Cortex of kidney (tissue), 1 donor: ENCODE results near the gene STIM1.

Source experiments
- DNase-seq: peaks from one replicate; lab custom pipeline; 2025; lab: John Stamatoyannopoulos, UW

STIM1 gene

DNA sequence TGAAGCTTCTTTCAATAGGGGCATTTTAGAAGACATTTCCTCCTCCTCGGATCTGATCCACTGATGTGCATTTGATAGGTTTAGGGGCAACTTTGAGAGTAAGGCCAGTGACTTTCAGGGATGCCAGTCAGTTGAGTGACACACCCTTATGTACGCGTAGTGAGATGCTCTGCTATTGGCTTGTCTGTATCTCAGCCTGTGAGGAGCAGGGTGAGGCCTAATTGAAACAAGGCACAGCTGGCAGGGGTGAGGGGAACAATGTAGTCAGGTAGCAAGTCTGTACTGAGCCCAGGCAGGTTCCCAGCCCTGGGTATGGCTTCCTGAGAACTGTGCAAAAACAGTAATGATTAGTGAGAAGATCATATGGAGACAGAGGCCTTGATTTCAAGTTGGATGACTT, 61.5 kb downstream of the STIM1 start:
- no peak for DNase-seq

DNA sequence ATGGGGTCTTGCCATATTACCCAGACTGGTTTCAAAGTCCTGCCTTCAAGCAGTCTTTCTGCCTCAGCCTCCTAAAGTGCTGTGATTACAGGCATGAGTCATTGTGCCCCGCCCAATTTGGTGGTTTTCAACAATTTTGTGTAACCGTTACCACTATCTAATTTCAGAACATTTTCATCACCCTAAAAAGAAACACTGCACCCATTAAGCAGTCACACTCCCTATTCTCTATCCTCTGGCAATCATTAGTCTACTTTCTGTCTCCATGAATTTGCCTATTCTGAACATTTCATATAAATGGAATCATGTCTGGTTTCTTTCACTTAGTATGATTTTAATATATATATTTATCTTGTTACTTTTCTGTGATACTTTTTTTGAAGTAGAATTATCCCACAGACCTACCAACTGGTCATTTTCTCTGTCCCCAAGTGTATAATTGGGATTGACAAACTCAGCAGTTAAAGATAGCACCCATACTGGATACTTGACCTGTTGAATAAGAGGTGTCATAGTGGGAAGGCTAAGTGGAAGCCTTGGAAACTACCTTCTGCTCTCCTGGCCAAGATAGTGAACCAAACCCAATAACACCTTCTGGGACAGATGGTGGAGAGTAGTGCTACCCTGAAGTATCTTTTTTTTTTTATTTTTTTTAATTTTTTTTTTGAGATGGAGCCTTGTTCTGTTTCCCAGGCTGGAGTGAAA, 64.8 kb downstream of the STIM1 start:
- no peak for DNase-seq

DNA sequence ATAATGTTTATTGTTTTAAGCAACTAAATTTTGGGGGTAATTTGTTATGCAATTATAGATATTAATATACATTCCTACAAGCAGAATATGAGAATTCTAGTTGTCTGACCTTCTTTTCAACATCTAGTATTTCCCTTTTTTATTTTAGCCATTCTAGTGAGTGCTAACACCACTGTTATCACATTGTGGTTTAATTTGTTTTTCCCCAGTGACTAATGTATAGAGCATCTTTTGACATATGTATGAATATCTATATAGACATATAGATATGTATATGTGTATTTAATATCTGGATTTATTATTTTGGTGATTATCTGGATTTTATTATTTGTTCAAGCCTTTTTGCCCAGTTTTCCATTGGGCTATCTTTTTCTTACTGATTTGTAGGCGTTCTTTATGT, 66.6 kb downstream of the STIM1 start:
- no peak for DNase-seq

DNA sequence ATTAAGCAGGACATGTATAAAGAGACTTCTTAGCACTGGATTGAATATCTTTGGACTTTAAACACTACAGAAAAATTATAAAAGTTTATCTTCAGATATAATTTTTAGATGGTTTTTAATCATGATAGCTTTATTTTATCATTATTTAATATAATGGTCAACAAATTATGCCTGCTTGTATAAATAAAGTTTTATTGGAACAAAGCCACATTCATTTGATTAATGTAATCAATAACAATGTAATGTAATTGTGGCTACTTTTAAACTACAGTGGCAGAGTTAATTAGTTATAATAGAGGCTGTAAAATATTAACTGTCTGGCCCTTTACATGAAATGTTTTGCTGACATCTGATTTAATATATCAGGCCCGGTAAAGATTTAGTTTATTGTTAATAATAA, 70.0 kb downstream of the STIM1 start:
- DNase-seq, result no peak

DNA sequence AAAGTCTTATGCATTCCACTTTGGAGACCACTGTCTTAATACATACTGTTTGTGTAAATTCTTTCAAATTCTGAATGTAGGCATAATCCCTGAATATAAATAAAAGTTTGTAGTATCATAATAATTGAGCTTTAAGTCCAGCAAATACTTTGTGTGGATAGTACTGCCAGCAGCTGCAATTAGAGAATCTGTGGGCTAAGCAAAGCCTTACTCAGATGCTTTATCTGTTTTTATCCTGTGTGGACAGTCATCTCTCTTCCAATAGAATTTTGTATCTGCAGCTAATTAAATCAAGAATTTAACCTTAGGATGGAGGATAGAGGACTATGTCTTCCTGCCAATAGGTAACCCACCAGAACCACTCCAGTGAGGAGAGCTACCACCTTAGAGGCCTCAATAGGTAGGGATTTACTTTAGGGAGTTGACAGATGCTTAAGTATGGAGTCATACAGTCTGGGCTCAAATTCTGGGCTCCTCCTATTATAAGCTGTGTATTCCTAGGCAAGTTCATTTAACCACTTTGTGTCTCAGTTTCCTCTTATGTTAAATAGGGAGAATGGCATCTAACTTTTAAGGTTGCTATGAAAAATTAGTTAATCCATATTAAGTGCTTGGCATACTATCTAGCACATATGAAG, 71.1 kb downstream of the STIM1 start:
- DNase-seq, result no peak

DNA sequence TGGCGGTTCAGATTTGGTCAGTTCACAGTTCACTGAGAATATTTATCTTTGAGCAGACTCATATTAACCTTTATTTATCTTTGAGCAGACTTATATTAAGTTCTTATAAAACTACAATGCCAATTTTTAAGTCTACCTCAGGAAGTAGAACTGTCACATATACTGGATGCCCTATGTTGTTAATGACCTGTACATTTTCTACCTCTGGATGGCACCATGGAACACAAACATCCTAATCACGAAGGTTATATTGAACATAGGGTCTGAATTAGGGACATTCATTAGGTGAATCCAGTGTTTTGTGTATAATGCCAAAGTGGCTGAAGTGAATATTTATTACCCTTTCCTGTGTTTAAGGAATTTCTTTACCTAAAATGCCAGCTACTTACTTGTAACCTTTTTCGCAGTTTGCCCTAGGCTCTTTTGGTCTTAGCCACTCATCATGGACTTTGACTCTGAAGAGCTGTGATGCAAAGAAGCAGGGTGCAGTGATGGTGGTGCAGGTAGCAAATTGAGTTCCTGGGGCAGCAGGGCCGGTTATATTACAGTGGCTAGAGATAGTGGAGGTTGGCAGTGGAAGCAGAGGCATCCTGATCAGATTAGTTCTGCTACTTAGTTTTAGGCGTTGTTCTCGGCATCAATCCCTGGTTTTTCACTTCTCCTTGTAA, 71.8 kb downstream of the STIM1 start:
- no peak for DNase-seq

DNA sequence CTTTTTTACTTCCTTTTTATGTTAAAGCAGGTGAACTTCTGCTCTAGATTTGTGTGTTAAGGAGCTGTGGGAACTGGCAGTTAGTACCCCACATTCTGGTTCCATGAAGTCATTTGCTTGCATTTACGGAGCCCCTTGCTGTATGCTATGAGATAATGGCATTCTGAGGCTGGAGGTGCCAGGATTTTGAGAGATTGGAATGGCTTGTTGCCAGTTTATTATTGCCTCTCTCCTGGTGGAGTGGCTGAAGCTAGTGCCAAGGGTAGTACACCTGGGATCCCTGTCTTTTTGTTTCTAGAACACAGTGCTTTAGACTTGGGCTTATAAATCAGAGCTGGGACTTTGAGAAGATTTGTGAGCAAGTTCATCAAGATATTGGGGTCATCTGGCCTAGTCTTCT, 73.8 kb downstream of the STIM1 start:
- no peak for DNase-seq

DNA sequence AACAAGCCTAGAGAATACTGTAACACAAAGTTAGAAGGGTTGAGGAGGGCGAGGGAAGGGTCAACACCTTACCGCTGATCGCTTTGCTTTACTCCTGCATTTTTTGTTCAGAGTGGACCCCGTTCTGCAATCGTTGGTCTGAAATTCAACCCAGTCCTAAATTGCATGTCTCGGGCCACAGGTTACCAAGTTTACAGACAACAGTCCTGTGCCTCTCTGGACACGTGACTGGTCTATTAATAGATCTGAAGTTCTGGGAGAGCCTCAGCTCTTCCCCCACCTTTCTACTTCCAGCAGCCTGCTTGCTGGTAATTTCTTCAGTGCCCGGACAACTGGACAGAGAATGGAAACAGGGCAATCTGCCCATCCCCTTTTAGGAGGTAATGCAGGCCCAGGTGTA, 74.2 kb downstream of the STIM1 start:
- DNase-seq, result no peak

DNA sequence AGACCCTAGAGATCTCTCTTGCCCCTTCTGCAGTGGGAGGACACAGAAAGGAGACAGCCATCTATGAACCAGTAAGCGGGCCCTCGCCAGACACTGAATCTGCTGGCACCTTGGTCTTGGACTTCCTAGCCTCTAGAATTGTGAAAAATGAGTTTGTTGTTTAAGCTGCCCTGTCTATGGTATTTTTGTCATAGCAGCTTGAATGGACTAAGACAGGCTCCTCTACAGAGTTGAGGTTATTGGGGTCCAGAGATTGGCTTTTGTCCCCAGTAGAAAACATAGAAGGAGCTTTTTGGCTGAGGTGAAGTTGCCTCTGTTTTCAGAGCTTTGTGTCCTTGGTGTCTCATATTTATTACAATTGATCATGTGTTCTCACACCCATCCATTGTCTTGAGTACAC, 77.2 kb downstream of the STIM1 start:
- no peak for DNase-seq

DNA sequence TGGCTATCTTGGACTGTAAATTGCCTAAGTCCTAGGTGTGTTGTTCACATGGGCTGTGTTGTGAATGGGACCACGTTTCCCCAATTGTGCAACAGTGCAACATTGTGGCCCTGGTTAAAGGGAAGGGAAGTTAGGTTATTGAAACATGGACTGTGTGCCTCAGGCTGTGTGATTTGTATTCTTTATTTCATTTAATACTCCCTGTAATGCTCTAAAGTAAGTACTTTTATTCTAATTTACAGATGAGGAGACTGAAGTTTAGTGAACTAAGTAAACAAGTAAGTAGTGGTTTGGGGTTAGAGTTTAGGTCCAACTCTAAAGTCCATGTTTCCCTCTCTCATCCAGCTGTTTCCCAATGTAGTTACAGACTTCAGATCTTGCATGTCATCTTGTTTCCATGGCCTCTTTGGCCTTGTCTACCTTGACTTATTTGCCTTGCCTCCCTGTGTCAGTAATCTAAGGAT, 77.7 kb downstream of the STIM1 start:
- no peak for DNase-seq

DNA sequence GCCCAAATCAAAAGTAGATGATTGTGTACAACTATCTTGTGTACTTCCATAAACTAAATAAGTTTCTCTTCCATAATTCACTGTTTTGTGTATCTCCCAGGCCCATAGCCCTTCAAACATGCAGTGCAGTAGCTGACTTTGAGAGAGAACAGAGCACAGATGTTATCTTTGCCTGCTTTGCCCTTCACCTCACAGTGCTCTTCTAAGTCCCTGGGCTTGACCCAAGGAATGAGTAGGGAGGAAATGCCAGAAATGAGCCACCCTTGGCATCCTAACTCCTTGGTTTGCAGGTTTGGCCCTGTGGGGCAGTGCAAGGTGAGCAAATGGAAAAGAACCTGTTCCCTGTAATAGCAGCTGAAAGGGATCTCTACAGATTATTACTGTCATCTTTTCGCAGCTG, 79.2 kb downstream of the STIM1 start:
- no peak for DNase-seq

DNA sequence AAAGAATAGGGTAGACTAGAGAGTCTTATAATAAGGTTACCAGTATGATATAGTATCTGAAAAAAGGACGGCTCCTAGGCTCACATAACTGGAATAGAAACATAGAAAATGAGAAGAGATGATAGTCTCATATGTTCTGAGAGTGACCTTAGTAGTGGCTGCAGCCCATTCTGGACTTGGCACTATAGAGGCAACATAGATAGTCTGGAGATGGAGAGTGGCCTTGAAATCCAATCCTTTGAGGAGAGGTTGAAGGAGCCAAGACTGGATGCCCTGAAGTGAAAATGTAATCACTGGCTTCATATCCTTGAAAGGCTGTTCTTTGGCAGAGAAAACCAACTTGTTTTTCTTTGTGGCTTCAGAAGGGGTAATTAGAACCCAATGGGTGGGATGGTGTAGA, 81.1 kb downstream of the STIM1 start:
- no peak for DNase-seq

DNA sequence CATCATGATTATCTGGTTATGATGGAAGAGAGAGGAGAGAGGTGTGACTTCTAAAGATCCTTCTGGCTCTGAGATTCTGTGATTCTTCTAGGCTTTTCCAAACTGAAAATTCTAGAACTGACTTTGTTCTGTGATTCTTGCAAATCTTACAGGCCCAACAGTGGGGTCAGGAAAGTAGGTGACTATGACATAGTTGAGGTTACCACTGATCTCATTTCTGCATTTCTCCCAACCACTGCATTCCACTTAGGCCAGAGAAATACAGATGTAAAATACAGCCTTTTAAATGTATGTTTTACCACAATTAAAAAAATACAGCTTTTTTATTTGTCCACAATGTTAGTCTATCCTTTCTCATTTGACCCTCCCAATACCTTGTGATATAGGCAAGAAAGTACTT, 83.7 kb downstream of the STIM1 start:
- DNase-seq, result no peak

DNA sequence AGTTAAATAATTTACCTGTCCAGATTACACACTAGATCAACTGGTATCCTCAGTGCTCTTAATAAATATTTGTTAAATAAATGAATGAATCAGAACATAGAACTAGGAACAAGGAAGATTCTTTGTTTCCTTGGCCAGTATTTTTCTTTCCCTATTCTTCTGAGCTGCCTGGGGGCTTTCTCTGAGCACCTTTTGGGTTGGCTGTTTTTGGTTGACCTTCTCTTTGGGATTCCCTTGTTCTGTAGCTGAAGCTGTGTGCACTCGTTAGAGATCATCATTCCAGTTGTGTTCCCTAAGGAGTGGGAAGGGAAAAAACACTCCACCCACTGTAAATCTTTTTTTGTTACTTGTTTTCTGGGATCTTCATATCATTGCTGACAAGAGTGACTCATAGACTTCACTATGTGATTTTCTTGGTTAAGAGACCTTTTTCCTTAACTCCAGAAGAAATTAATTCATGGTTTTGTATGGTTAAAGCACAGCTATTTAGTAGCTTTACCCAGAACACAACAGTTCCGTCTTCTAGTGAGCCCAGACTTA, 84.3 kb downstream of the STIM1 start:
- DNase-seq, result no peak

DNA sequence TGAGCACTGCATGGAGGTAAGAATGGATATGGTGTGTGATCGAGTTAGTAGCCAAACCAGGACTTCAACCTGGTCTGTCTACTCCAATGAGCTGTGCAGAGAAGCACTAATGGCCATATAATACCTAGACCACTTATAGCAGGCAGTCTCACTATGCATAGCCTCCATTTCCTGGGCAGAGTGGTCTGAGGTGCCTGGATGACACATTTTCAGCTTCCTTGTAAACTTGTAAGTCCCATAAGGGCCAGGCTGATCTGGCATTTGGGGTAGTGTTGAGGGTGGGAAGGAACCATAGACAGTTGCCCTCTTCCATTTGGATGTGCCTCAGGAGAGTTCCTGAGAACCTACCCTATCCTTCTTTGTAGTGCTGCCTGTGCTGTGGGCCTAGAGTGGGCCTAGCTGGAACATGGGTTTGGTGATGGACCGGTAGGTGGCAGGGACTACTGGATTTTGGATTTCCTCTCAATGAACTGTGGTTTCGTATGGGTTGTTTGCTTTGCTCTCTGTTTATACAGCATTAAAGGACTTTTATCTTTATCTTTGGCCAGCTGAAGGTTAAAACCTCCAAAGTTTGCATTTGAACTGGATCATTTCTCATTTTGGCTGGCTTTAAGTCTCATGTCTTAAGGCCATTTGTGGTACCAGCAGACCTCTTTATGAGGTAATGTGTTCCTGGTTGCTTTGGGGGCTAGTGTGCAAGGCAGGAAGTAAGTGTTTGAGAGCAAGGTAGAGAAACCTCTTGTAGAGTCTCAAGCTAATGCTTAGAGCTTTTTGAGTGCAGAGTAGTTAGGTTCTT, 86.9 kb downstream of the STIM1 start:
- DNase-seq, result no peak

DNA sequence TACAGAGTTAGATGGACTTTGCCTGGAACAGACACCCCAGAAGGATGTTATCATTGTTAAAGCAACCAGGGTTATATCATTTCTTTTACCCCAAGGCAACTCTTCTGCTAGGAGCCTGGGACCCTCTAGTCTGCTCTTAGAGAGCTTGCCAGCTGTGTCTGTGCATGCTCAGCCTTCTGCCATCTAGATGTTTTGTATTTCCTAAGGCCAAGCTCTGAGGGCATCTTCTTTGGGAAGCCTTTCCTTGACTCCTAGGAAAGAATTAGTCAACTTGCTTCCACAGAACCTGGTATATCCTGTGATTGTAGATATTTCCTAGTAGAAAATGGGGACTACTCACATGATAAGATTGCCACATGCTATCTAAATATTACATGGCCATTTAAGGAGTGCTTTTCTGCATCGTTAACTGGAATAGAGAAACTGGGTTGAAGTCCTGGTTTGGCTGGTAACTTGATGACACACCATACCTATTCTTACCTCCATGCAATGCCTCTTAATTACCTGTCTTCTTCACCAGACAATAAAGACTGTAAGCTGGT, 87.6 kb downstream of the STIM1 start:
- DNase-seq, result no peak

DNA sequence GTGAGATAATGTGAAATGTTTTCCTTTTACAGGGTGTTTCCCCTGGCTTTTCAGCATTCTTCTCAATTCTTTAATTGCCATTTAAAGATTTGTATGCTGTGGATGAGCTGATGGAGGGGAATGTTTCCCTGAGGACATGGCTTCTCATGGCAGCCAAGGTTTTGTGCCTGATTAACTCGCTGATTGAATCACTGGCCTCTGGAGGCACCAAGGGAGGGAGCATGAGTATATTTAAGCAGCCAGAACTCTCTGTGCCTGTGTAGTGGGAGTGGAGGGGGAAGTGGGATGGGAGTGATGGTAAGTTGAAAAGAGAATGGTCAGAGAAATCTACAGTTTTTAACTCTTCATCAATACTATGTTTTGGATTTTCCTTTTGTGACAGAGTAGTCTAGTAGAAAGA, 88.7 kb downstream of the STIM1 start:
- no peak for DNase-seq

DNA sequence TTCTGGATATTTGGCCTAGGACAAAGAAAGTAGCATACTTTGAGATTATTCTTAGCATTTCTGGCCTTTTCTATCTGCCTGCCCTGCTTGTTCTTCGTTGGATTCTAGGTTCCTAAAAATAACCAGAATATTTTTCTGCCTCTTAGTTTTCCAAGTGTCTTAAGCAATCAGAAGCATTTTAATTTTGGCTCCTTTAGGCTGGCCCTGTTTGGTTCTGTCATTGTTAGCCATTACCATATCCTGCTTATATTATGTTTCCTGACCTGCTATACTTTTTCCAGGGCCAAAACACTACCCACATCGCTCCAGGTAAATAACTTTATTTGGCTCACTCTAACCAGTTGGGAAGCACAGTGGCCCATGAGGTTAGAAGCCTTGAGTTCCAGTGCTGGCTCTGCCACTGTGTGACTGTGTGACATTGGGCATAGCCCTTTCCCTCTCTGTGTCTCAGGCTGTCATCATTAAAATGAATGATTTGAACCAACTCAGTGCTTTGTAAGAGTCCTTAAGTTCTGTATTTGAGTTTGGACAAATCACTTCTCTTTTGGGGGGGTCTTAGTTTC, 91.1 kb downstream of the STIM1 start:
- DNase-seq, result no peak

DNA sequence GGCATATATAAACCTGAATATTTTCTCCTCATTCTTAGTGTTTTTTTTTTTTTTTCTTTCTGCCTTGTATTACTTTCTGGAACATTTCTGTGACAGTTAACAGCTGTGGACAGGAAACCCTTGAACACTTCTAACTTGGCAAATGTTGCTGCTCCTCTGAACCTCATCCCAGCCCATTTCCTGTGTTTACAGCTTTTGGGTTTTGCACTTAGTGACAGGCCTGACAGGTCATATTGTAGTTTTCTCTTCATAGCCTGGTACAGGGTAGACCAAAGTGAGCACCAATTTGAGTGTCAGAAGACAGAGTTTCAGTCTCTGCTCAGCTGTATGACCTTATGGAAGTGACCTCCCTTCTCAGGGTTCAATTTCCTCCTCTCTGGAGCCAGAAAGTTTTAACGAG, 91.6 kb downstream of the STIM1 start:
- DNase-seq, result no peak

DNA sequence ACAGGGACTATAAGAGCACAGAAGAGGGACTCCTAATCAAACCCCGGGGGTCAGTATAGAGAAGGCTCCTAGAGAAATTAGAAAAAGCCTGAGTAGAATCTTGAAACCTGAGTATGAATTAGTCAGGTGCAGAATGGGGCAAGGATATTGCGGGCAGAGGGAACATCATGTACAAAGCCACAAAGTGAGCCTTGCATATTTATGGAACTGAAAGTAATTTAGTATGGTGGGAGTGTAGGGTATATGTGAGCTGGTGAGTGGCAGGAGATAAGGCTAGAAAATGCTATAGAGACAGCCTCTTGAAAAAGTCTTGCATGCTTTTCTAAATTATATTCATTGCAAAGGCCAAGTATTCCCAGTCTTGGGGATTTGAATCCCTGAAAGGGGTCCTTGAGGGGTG, 93.7 kb downstream of the STIM1 start:
- DNase-seq, result no peak

DNA sequence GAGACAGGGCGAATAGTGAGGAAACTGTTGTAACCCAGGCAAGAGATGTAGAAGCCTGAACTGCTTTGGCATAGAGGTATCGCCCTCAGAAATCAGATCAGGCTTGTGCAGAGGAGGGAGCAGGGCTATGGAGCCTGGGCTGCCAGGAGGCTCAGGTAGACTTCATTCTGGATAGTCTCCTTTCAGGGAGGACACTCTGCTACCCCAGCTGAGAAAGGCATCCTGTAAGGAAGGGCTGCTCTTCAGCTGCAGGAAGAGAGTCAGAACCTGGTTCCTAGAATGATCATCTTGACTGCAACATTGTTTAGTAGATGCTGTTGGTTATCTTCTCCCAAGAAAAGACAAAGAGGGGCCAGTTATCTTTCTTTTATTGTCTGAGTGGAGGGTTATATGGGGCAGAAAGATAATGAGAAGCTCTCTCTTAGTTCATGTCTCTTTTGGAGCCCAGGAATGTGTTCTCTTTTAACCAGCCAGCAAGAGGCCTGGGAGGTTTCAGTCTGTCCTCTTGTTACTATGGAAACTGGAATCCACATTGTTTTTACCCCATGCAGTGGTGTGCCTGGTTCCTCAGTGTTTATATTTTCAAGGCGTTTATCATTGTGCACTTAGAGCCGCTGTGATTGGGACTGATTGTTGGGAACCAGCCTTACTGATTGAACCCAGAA, 95.7 kb downstream of the STIM1 start:
- DNase-seq, result no peak
